Measurements from ENCODE around the gene BID.

Gene BID

GRCh38 chr22:17783773-17784480 lies 9.7 kb upstream of the BID start:
- no peaks in the 10 kb centered on the region for H3K9me3 Mint-ChIP-seq
- H3K4me1 Mint-ChIP-seq (ENCODE audit: low read depth in 2 of 2): peaks cover 29 to 30% of the 10 kb centered on the region in 2 donors
- no peak overlapping the region for H3K4me3 Mint-ChIP-seq
- ATAC-seq (replicated peaks): no peak
- peaks cover 20% of the 10 kb centered on the region for H3K36me3 Mint-ChIP-seq (ENCODE audit: insufficient read depth)
- no peaks in the 10 kb centered on the region for H3K27me3 Mint-ChIP-seq
- H3K27ac Mint-ChIP-seq: peak overlapping the region; percentile 10 to 92
- no peak for DNase-seq

- Mint-ChIP-seq H3K4me3 (no peak overlapping the region), H3K27ac (peak overlapping the region in 1 of 2 donors; percentile 92), H3K36me3 (ENCODE audit: insufficient read depth) (peaks cover 21% of the 10 kb centered on the region), H3K4me1 (ENCODE audit: low read depth in 2 of 2) (peaks cover 35 to 36% of the 10 kb centered on the region in 2 donors), H3K9me3 (no peaks in the 10 kb centered on the region), H3K27me3 (no peaks in the 10 kb centered on the region)
- DNase-seq: no peak
- no peak for ATAC-seq (replicated peaks)
These were observed 9.0 kb upstream of the BID start for GRCh38 chr22:17783312-17783711.

- peaks cover 26% of the 10 kb centered on the region for H3K36me3 Mint-ChIP-seq (ENCODE audit: insufficient read depth)
- H3K9me3 Mint-ChIP-seq: no peaks in the 10 kb centered on the region
- no peak overlapping the region for H3K4me3 Mint-ChIP-seq
- peak overlapping the region; percentile 35 to 92 for H3K27ac Mint-ChIP-seq
- H3K4me1 Mint-ChIP-seq (ENCODE audit: low read depth in 2 of 2): peaks cover 39 to 43% of the 10 kb centered on the region in 2 donors
- H3K27me3 Mint-ChIP-seq: no peaks in the 10 kb centered on the region
- DNase-seq (no peak), ATAC-seq (replicated peaks) (no peak)
These were observed 8.4 kb upstream of the BID start for GRCh38 chr22:17782621-17783020.

GRCh38 chr22:17782158-17782557 lies 7.9 kb upstream of the BID start:
- ATAC-seq (replicated peaks): no peak
- H3K27ac Mint-ChIP-seq: peak overlapping the region; percentile 92

GRCh38 chr22:17781319-17782031 lies 7.2 kb upstream of the BID start:
- Mint-ChIP-seq H3K4me1 (ENCODE audit: low read depth in 2 of 2) (peaks cover 46 to 49% of the 10 kb centered on the region in 2 donors), H3K9me3 (no peaks in the 10 kb centered on the region), H3K36me3 (ENCODE audit: insufficient read depth) (peaks cover 38% of the 10 kb centered on the region), H3K27ac (peak overlapping the region; percentile 92), H3K27me3 (no peaks in the 10 kb centered on the region), H3K4me3 (peak overlapping the region; percentile 35 to 99)
- DNase-seq (peak; percentile 40 to 58 (median 48)), ATAC-seq (replicated peaks) (peak; percentile 56)

More at GRCh38 chr22:17782158-17782557, 7.9 kb upstream of the BID start:
- H3K4me1 Mint-ChIP-seq (ENCODE audit: low read depth in 2 of 2): peaks cover 44 to 47% of the 10 kb centered on the region in 2 donors
- H3K36me3 Mint-ChIP-seq (ENCODE audit: insufficient read depth): peaks cover 31% of the 10 kb centered on the region
- H3K9me3 Mint-ChIP-seq: no peaks in the 10 kb centered on the region
- DNase-seq: no peak
- peak overlapping the region in 1 of 2 donors; percentile 99 for H3K4me3 Mint-ChIP-seq
- H3K27me3 Mint-ChIP-seq: no peaks in the 10 kb centered on the region

GRCh38 chr22:17780741-17781318 lies 6.6 kb upstream of the BID start:
- Mint-ChIP-seq H3K27ac (peak overlapping the region; percentile 92), H3K4me1 (ENCODE audit: low read depth in 2 of 2) (peaks cover 52% of the 10 kb centered on the region in 2 donors), H3K9me3 (no peaks in the 10 kb centered on the region), H3K36me3 (ENCODE audit: insufficient read depth) (peaks cover 43% of the 10 kb centered on the region), H3K4me3 (peak overlapping the region; percentile 98 to 99), H3K27me3 (no peaks in the 10 kb centered on the region)
- DNase-seq: no peak
- no peak for ATAC-seq (replicated peaks)

- H3K27me3 Mint-ChIP-seq: no peaks in the 10 kb centered on the region
- no peak for DNase-seq
- peak overlapping the region; percentile 92 to 99 for H3K27ac Mint-ChIP-seq
- ATAC-seq (replicated peaks): no peak
- H3K36me3 Mint-ChIP-seq (ENCODE audit: insufficient read depth): peaks cover 46% of the 10 kb centered on the region
- H3K4me1 Mint-ChIP-seq (ENCODE audit: low read depth in 2 of 2): peaks cover 55 to 58% of the 10 kb centered on the region in 2 donors
- peak overlapping the region; percentile 98 to 99 for H3K4me3 Mint-ChIP-seq
- no peaks in the 10 kb centered on the region for H3K9me3 Mint-ChIP-seq
These were observed 6.0 kb upstream of the BID start for GRCh38 chr22:17780116-17780740.

- H3K27me3 Mint-ChIP-seq: no peaks in the 10 kb centered on the region
- DNase-seq: no peak
- peak overlapping the region; percentile 92 to 99 for H3K27ac Mint-ChIP-seq
- H3K4me3 Mint-ChIP-seq: peak overlapping the region; percentile 98 to 99
- ATAC-seq (replicated peaks): no peak
- peaks cover 59 to 63% of the 10 kb centered on the region in 2 donors for H3K4me1 Mint-ChIP-seq (ENCODE audit: low read depth in 2 of 2)
- peaks cover 47% of the 10 kb centered on the region for H3K36me3 Mint-ChIP-seq (ENCODE audit: insufficient read depth)
- H3K9me3 Mint-ChIP-seq: no peaks in the 10 kb centered on the region
These were observed 5.2 kb upstream of the BID start for GRCh38 chr22:17779286-17780115.

GRCh38 chr22:17778412-17778976 lies 4.2 kb upstream of the BID start:
- no peaks in the 10 kb centered on the region for H3K9me3 Mint-ChIP-seq
- peaks cover 50% of the 10 kb centered on the region for H3K36me3 Mint-ChIP-seq (ENCODE audit: insufficient read depth)
- H3K27me3 Mint-ChIP-seq: no peaks in the 10 kb centered on the region
- peak overlapping the region; percentile 98 to 99 for H3K4me3 Mint-ChIP-seq
- H3K4me1 Mint-ChIP-seq (ENCODE audit: low read depth in 2 of 2): peaks cover 61 to 65% of the 10 kb centered on the region in 2 donors
- DNase-seq: no peak
- ATAC-seq (replicated peaks): no peak
- H3K27ac Mint-ChIP-seq: peak overlapping the region; percentile 99

GRCh38 chr22:17777717-17778044 lies 3.4 kb upstream of the BID start:
- Mint-ChIP-seq H3K36me3 (ENCODE audit: insufficient read depth) (peaks cover 55% of the 10 kb centered on the region), H3K27ac (peak overlapping the region; percentile 99), H3K27me3 (no peaks in the 10 kb centered on the region), H3K9me3 (no peaks in the 10 kb centered on the region), H3K4me1 (ENCODE audit: low read depth in 2 of 2) (peaks cover 68 to 73% of the 10 kb centered on the region in 2 donors), H3K4me3 (peak overlapping the region; percentile 98 to 99)
- ATAC-seq (replicated peaks) (no peak), DNase-seq (no peak)

GRCh38 chr22:17777005-17777716 lies 2.9 kb upstream of the BID start:
- H3K27ac Mint-ChIP-seq: peak overlapping the region; percentile 99
- no peaks in the 10 kb centered on the region for H3K9me3 Mint-ChIP-seq
- H3K4me3 Mint-ChIP-seq: peak overlapping the region; percentile 98 to 99
- H3K4me1 Mint-ChIP-seq (ENCODE audit: low read depth in 2 of 2): peaks cover 72 to 73% of the 10 kb centered on the region in 2 donors
- ATAC-seq (replicated peaks) (peak; percentile 53), DNase-seq (peak; percentile 69 to 72 (median 69))
- H3K27me3 Mint-ChIP-seq: no peaks in the 10 kb centered on the region
- H3K36me3 Mint-ChIP-seq (ENCODE audit: insufficient read depth): peaks cover 56% of the 10 kb centered on the region
